Left ventricle myocardium inferior (tissue), 1 donor: ENCODE measurements around the gene BANP. TPM values are rescaled to one million over a fixed set of nuclear protein-coding genes. Genes with fewer than 3 reads are reported as not detected.

Source experiments
- DNase-seq: peaks from one replicate; pipeline ENCODE4 v3.0.0-alpha.2; 2020
- H3K27ac ChIP-seq: fragments of 200-600 bp; replicated peaks from 2 replicates; pipeline ENCODE4 v1.8.0; 2021
- H3K27me3 ChIP-seq: fragments of 200-600 bp; 2 replicates; pipeline ENCODE4 v1.8.0; 2021; ENCODE audit warnings: low read depth
- H3K36me3 ChIP-seq: fragments of 200-600 bp; 2 replicates; pipeline ENCODE4 v1.8.0; 2021
- H3K4me1 ChIP-seq: fragments of 200-600 bp; 2 replicates; pipeline ENCODE4 v1.8.0; 2021
- H3K4me3 ChIP-seq: fragments of 200-600 bp; 2 replicates; pipeline ENCODE4 v1.8.0; 2021; ENCODE audit warnings: mild to moderate bottlenecking, moderate library complexity
- H3K9me3 ChIP-seq: fragments of 200-600 bp; replicated peaks from 2 replicates; pipeline ENCODE4 v1.8.0; 2021
- intact Hi-C: fragments of 100-400 bp; cut with micrococcal nuclease; formaldehyde crosslinking; loops from one replicate; pipeline ENCODE4 v1.11.0; 2022
- total RNA-seq: library from RNA; stranded (reverse); fragmentation: NEBNext Ultra II Directional; extraction: Animal tissue kit (Norgen Biotek cat#: 25700); gene quantifications from one replicate; pipeline ENCODE4 v1.2.1, GENCODE V29; 2021
- TF ChIP-seq, protein P1 (sequence below): fragments of 200-600 bp; IDR thresholded peaks from 2 replicates; pipeline ENCODE4 v1.8.0; 2021; ENCODE audit warnings: antibody characterized with exemption, mild to moderate bottlenecking, borderline replicate concordance
- donor health status: DM: no; HTN: yes; CAD: no; lungs with severe emphysema.

BANP gene
- total RNA-seq, 1 donor from 2014 or later: 12.6 TPM

DNA sequence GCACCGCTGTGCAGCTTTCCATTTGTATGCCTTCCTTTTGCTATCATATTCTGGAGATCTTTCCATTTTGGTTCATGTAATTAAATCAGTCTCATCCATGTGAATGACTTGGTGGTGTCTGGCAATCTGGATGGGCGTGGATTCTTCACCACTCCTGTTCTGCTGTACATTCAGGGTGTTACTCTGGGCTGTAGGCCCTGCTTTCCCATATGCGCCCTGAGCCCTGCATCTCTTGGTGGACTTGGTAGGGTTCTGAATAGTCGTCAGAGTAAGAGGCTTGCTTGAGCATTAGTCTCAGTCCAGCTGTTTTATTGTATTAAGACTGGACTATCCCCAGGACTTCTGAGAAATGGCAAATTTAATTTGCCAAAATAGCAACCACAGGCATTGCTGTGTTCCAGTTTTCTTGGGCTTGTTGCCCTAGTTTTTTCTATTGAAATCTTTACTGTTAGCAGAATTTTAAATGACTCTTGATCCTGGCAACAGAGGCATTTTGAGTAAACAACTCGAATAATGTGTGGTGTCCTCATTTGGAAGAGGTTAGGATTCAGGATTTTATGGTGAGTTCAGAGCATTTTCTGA is 14.9 kb downstream of the BANP start:
- TF ChIP-seq, protein P1, sequence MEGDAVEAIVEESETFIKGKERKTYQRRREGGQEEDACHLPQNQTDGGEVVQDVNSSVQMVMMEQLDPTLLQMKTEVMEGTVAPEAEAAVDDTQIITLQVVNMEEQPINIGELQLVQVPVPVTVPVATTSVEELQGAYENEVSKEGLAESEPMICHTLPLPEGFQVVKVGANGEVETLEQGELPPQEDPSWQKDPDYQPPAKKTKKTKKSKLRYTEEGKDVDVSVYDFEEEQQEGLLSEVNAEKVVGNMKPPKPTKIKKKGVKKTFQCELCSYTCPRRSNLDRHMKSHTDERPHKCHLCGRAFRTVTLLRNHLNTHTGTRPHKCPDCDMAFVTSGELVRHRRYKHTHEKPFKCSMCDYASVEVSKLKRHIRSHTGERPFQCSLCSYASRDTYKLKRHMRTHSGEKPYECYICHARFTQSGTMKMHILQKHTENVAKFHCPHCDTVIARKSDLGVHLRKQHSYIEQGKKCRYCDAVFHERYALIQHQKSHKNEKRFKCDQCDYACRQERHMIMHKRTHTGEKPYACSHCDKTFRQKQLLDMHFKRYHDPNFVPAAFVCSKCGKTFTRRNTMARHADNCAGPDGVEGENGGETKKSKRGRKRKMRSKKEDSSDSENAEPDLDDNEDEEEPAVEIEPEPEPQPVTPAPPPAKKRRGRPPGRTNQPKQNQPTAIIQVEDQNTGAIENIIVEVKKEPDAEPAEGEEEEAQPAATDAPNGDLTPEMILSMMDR: no peak
- intact Hi-C loops: no loop called here
- H3K4me3 ChIP-seq: peak overlapping the region; percentile 38

DNA sequence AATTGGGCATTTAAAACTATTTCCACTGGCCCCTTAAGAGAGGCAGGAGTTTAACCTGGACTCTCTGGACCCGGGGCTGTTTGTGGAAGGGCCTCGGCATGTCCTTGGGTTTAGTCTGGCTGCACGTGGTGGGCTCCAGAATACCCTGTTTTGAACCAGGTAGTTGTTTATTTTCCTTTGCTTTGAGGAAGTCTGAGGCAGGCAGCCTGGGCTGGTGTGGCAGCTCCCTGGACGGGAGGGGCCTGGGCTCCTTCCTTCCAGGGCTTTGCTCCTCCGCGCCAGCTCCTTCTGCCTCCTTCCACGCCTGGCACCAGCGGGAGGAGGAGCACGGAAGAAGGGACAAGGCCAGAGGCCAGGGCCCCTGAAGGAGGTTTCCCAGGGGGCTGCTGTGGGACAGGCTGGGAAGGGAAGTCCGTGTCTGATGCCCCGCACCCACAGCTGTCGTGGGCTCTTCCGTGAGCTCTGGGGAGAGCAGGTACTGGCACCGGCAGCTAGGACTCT is 15.5 kb downstream of the BANP start:
- Histone ChIP-seq H3K4me1 (peaks cover 53% of the 10 kb centered on the region), H3K9me3 (peaks cover 4% of the 10 kb centered on the region), H3K27me3 (no peaks in the 10 kb centered on the region), H3K27ac (peak overlapping the region; percentile 81), H3K36me3 (peaks cover 4% of the 10 kb centered on the region), H3K4me3 (peak overlapping the region; percentile 38)
- intact Hi-C loops: no loop called here
- DNase-seq: no peak
- TF ChIP-seq, protein P1: no peak

More for the DNA sequence above, 14.9 kb downstream of the BANP start:
- no peak for DNase-seq
- Histone ChIP-seq H3K9me3 (no peaks in the 10 kb centered on the region), H3K27ac (peak overlapping the region; percentile 81), H3K36me3 (peaks cover under 1% of the 10 kb centered on the region), H3K4me1 (peaks cover 59% of the 10 kb centered on the region), H3K27me3 (no peaks in the 10 kb centered on the region)

DNA sequence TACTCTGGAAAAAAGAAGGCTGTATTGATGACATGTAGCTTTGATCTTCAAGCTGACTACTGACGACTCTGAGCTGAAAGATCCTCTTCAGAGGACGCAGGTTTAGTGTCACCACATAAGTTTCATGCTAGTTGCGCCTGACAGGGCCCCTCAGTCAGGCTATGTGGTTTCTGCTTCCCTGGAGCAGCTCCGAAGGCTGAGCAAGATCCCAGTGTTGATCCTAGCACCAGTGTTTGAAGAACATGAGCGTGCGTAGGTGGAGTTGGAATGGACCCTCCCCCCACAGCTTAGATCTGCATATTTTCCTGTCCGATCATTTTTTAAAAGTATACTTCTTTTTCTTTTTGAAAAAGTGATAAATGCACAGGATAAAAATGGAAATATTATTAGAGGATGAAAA is 17.3 kb downstream of the BANP start:
- Histone ChIP-seq H3K4me1 (peaks cover 39% of the 10 kb centered on the region), H3K27ac (no peak overlapping the region), H3K4me3 (no peak overlapping the region), H3K9me3 (peaks cover 17% of the 10 kb centered on the region), H3K36me3 (peaks cover 4% of the 10 kb centered on the region), H3K27me3 (no peaks in the 10 kb centered on the region)
- TF ChIP-seq, protein P1: no peak
- intact Hi-C loops: no loop called here
- no peak for DNase-seq

DNA sequence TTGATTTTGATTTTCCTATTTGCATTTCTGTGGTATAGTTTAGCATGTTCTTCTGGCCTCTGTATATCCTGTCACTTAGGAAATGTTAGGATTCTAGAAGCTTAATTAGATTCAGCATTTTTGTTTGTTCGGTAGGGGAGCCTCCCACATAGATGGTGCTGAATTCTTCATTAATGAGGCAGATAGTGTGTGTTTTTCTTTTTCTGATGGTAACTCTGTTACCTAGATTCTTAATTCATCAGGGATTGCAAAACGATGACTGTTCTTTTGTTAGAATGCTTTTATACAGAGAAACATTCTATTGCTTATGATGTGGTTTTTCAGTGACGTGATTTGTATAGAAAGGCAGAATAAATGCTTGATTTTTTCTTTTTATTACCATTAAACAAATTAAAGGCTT is 19.0 kb downstream of the BANP start:
- Histone ChIP-seq H3K27me3 (no peaks in the 10 kb centered on the region), H3K4me1 (peaks cover 23% of the 10 kb centered on the region), H3K9me3 (peaks cover 17% of the 10 kb centered on the region), H3K27ac (no peak overlapping the region), H3K4me3 (no peak overlapping the region), H3K36me3 (peaks cover 4% of the 10 kb centered on the region)
- intact Hi-C loops: no loop called here
- DNase-seq: no peak
- TF ChIP-seq, protein P1: no peak

DNA sequence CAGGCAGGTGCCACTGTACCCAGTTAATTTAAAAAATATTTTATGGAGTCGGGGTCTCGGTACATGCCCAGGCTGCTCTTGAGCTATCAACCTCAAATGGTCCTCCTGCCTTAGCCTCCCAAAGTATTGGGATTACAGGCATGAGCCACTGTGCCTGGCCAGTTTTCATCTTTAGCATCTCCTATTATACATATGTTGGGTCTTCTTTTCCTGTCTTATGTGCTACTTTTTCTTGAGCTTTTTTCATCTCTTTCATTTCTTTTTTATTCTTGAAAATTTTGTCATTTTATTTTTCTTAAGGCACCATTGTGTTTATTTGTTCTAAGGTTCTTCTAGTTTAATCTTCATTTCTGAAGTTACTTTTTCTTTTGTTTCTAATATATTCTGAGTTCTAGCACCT is 20.7 kb downstream of the BANP start:
- intact Hi-C loops: no loop called here
- H3K9me3 ChIP-seq: peaks cover 17% of the 10 kb centered on the region
- peaks cover 5% of the 10 kb centered on the region for H3K4me1 ChIP-seq
- H3K36me3 ChIP-seq: peaks cover 4% of the 10 kb centered on the region
- no peak overlapping the region for H3K4me3 ChIP-seq
- DNase-seq: no peak
- TF ChIP-seq, protein P1: no peak
- no peak overlapping the region for H3K27ac ChIP-seq
- no peaks in the 10 kb centered on the region for H3K27me3 ChIP-seq
